Vagina (tissue), 2 donors: ENCODE results near the gene PARK7.

ENCODE experiments used
- CTCF ChIP-seq, 3 experiments: fragments of 450-650 bp in 2 of 3; fragments of 200-600 bp in 1 of 3; sonication (generic) in 1 of 3; IDR thresholded peaks; one replicate each; pipeline ENCODE4 v1.5.1; 2017 to 2019; ENCODE audit warnings: antibody characterized with exemption in 3 of 3, mild to moderate bottlenecking in 2 of 3, moderate library complexity in 2 of 3
- POLR2AphosphoS5 ChIP-seq, 2 donors: sonication (generic); formaldehyde crosslinking; IDR thresholded peaks; one replicate each; pipeline ENCODE4 v1.9.0; 2017; ENCODE audit warnings: antibody characterized with exemption in 2 of 2, mild to moderate bottlenecking in 2 of 2, low read depth in 1 of 2; ENCODE audit not compliant: insufficient read depth in 1 of 2

DNA sequence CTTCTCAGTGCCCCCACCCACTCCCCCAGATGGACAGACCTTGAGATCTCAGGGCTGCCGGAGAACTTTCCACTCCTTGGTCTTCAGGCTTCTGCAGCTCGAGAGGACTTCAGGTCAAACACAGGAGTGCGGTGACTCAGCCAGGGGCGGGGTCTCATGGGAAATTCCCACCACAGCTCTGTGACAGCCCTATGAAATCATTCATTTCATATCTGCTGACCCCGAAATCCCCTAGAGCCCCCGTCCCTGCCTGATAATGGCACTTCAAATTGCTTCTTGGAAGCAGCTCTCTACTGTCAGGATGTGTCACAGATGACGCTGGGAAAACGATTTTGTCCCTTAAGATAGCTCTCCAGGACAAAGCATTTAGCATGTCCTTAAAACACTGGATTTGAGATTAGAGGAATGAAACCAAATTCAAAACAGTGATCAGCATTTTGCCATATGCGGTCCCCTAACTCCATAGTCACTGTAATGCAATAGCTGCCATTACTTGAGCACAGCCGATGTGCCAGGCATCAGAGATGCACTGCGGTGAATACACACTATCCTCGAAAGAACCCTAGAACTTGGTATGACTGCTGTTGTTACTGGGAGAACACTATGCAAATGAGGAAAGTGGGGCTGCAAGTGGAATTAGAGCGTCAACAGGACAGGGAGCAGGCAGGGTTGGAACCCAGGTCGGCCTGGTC lies 20.6 kb upstream of the PARK7 start, which contains the start of gene TNFRSF9:
- TF ChIP-seq POLR2AphosphoS5 (IDR thresholded peaks at IDR 0.05; ENCODE audit: insufficient read depth in 1 of 2, low read depth in 1 of 2) (no peak), CTCF (IDR thresholded peaks at IDR 0.05) (no peak)
